GM18505 (cell line): ENCODE measurements around the gene NOS1AP.

Experiments used
- ATAC-seq: cut with Tn5 transposase; IDR thresholded peaks from one replicate; pipeline ENCODE4 v1.9.1; 2021; ENCODE audit not compliant: unreplicated experiment
- POLR2A ChIP-seq: IDR thresholded peaks from 4 replicates; pipeline ENCODE4 v1.6.1; 2011; ENCODE audit warnings: borderline replicate concordance; ENCODE audit not compliant: insufficient read depth, insufficient read length; ENCODE audit errors: extremely low read depth

NOS1AP gene

GRCh38 chr1:162179121-162179520 is 109.6 kb downstream of the NOS1AP start:
- TF ChIP-seq POLR2A: no peak

GRCh38 chr1:162180813-162181212 is 111.3 kb downstream of the NOS1AP start:
- ATAC-seq: no peak
- no peak for TF ChIP-seq POLR2A

More at GRCh38 chr1:162179121-162179520, 109.6 kb downstream of the NOS1AP start:
- no peak for ATAC-seq

DNA sequence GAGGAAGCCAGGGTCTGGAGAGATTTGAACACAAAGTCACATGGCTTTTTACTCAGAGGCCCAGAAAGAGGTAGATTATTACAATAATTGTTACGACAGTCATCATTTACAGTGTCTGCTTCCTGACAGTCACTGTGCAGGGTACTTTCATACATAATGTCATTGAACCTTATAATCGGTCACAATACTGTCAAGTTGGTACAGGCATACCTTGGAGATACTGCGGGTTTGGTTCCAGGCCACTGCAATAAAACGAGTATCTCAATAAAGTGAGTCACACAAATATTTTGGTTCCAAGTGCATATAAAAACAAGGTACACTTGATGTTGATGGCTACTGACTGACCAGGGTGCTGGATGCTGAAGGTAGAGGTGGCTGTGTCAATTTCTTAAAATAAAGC is 112.6 kb downstream of the NOS1AP start:
- no peak for ATAC-seq
- no peak for TF ChIP-seq POLR2A

DNA sequence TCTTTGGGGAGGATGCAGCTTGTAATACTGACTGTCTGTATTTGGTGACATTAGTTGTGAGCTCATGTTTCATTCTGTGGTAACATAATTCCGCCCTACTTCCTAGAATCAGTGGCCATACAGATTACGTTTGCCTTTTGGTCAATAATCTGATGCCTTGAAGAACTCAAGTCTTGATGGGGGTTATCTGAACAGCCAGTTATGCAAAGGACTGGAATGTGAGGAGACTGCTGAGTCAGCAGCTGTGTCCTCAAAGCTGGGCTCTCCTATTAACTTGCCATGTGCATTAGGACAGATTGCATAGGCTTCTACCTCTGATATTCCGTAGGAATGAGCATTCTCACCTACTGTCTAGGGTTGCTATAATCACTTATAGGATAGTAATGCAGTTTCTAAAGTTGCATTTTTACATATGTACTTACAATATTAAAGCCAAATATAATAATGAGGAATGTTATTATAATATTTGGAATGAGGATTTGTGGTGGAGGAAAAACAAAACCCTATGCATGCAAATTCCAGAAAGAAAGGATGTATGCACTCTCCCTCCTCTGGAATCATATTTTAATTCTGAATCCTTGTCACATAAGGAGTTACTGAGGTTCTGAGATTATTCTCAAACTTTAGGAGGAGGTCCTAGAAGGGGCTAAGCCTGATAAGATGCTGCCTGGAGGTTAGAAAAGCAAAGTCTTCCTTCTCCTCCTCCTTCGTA is 116.0 kb downstream of the NOS1AP start:
- ATAC-seq: no peak
- TF ChIP-seq POLR2A: no peak

DNA sequence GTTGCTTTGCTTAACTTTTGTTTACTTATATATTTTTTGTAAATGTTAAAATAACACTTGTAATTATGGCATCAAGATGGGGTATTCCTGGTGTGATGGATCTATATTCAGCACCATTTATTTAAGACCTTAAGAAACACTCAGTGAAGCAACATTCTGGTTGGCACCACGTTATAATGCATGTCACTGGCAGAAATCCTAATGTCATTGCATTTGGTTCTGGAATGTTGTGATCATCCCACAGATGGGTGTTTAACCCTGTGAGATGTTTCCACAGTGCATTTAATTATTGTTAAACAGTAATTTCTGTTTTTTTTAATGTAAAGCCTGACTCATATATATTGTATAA is 116.5 kb downstream of the NOS1AP start:
- no peak for ATAC-seq
- TF ChIP-seq POLR2A: no peak

DNA sequence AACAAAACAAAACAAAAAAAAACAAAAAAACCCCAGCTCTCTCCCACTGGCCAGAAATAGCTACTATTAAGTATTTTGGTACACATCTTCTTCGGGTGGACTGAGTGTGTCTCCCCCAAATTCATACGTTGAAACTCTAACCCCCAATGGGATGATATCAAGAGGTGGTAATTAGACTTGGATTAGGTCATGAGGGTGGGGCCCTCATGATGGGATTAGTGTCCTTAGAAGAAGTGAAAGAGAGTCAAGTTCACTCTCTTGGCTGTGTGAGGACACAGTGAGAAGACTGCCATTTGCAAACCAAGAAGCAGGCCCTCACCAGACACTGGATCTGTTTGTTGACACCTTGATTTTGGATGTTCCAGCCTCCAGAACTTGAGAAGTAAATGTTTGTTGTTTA is 116.9 kb downstream of the NOS1AP start:
- no peak for ATAC-seq
- TF ChIP-seq POLR2A: no peak

DNA sequence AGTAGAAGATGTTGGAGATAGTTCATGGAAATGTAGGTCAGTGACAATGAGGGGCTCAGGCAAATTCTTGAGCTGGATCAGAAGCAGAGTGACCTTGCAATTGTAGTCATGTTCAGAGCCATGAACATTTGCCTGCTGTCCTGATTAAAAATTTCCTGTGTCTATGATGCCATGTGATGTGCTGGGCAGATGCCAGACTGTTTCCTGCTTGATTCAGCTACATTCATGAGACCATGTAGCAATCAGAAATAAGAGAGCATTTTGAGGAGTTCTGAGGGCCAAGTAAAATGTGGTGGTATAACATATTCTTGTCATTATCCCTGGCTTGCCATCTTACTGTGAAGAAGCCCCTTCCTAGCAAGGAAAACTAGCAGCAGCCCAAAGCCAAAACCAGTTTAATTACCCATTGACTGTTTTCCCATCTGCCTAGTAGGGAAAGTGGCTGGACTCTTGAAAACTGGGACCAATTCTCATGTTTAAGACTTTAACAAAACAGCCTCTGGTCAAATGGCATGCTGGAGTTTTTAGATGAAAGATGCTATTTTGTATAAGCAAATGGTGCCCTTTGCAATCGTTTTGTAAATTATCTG is 118.3 kb downstream of the NOS1AP start:
- no peak for ATAC-seq
- no peak for TF ChIP-seq POLR2A

- ATAC-seq: no peak
- TF ChIP-seq POLR2A: no peak
Measured at GRCh38 chr1:162189345-162189744, 119.9 kb downstream of the NOS1AP start.

DNA sequence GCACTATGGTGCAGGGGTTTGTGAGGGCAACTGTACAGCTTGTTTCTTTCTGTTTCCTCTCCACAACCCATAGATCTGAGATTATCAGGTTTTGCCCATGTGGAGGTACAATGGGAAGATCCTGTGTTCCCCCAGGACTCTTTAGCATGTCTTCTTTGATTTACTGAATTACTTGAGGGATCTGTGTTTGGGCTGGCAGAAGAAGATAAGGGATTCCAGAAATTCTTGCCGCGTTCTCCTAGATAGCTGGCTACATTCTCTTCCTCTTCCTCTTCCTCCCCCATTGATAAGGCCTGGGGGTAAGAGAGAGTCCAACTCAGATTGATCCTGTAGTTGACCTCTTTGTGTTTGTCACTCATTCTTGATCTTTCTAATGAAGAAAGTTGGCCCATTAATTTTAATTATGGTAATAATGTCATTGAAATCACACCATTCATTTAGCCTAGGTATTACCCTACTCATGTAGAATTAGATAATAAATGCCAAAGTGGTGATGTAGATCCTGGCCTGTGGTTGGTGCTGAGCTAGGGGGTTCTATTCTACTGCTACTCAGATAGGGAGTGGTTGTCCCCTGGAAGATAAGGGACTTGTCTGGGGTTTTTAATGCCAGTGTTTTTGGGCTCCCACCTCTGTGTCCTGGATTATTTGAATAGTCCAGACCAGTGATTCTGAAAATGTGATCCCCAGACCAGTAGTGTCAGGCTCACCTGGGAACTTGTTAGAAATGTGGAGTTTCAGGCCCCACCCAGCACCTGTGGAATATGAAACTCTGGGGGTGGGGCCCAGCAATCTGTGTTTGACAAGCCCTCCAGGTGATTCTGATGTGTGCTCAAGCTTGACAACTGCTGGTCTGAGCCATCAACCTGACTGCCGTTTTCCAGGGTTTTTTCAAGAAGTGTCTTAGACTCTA is 122.2 kb downstream of the NOS1AP start:
- ATAC-seq: no peak
- TF ChIP-seq POLR2A: no peak

- no peak for ATAC-seq
- TF ChIP-seq POLR2A: no peak
Measured at GRCh38 chr1:162192306-162192678, 122.8 kb downstream of the NOS1AP start.

DNA sequence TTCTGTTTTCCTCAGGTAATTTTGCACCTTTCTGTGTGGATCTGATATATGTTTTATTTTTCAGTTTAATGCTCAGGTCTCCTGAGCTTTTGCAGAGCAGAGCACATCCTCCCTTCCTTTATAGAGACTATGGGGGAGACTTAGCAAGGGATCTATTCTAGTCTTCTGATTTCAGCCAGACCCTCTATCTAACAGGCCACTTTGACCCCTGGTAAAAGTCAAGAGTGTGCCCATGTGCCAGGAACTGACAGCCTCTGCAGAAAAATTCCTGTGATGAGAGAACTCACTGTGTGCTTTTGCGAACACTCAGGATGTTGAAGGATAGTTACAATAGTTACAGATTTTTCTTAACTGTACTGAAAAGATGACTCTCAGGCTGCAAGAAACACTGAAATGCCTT is 123.3 kb downstream of the NOS1AP start:
- no peak for ATAC-seq
- no peak for TF ChIP-seq POLR2A

DNA sequence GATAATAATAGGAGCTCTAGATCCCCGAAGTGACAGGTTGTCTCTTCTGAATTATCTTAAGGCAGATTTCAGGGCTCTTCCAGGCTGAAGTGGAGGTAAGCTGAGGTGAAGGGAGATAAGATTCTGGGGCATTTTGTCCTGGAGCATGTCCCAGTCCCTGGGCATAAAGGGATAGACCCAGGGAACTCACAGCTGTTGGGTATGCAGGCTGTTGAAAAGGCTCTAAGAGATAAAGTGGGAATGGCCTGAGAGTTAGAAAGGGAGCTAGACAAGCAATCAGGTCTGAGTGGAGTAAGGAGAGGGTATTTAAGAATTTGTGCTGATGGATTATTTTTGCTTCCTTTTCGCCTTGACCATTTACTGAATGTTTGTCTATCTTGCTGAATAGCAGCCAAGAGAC is 123.7 kb downstream of the NOS1AP start:
- no peak for TF ChIP-seq POLR2A
- ATAC-seq: no peak

DNA sequence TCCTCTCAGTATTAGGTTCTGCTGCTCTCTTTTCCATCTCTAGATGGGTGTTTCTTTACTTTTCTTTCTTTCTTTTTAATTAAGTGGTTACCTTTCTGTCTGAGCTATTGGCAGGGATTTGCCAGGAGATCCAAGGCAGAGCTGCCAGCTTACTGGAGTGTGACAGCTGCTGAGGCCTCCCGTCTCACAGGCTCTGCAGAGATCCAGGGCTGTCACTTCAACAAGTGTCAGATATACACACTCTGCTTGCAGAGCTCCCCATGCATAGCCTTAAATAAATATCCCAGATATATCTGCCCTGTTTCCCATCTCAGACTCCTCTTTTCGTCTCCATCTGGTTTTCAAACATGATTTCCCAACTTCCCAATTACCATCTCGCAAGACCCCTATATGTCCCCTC is 124.3 kb downstream of the NOS1AP start:
- no peak for ATAC-seq
- no peak for TF ChIP-seq POLR2A

GRCh38 chr1:162195567-162195966 is 126.1 kb downstream of the NOS1AP start:
- no peak for TF ChIP-seq POLR2A
- ATAC-seq: no peak

DNA sequence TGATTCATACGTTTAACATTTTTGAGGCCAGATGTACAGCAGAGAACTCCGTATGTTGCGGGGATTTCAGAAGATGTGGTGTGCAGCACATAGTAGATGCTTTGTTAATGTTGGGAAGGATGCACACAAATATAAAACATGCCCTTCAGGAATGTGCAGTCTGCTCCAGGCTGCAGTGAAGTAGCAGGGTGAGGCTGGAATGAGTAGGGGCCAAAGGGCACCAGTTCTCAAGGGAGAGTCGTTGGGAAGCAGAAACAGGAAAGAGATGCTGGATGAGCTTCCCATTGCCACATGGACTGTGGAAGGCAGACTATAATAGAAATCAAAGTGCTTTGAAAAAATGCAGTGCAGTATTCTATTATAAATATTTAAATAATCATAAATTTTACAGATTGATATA is 126.9 kb downstream of the NOS1AP start:
- no peak for ATAC-seq
- TF ChIP-seq POLR2A: no peak

DNA sequence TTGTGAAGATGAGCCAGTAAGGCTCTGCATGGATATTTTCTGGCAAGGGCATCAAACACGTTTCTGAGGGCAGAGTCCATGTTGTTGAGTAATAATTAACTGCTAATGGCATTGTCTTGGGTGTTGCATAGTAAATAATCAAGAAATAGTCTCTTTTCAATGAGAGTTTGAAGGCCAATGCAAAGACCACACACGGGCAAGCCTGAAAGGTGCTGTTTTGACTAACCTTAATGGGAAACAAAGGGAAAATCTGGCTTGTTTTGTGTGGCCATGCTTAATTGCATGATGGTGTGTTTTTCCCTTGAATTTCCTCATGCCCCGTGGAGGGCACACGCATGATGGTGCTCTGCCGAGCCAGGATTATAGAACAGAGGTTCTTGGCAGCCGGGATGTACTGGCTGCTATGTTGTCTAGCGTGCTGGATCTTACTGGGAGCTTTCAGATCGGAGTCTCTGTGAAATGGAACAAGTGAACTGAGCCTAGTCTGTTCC is 127.6 kb downstream of the NOS1AP start:
- ATAC-seq: no peak
- no peak for TF ChIP-seq POLR2A
